Measurements from ENCODE around the gene CUBN.

DNA sequence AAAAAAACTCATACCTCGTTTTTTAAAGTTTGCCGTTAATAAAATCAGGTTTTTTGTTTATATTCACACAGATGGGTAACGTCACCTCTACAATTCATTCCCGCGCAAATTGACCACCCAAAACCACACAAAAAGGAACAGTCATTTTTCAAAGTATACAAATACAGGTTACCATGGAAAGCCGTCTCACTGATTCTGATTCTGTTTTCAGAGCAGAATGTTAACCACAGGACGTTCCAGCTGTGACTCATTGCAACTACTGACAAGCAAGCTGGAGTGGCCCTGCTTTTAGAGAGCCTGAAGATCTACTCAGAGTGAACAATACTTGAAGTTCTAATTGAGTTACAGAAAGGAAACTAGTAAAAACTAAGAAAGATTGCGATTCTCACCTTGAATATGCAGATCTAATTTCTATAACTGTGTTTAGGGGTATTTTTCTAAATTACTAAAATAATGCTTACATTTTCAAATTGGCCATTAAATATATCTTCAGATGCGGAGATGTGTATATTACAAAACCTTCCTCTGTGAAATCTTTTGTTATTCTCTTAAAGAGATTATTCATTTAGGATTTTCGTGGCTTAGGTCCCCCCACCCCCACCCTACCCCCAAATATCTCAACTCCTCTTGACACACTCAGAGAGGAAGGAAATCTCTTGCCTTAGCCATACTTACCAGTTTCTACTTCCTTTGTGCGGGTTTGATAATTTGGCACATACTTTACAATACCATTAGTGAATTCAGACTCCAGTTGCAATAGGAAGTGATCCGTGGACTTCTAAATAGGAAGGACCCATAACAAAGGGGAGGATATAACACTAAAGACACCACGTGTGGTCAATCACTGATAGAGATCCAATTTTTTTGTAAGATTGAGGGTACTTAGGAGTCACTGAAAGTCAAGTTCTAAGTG is 106.0 kb downstream of the CUBN start:
- no peak for TF ChIP-seq ZNF280C (tag by site-specific recombination; IDR thresholded peaks at IDR 0.05)
- TF ChIP-seq, protein P1, sequence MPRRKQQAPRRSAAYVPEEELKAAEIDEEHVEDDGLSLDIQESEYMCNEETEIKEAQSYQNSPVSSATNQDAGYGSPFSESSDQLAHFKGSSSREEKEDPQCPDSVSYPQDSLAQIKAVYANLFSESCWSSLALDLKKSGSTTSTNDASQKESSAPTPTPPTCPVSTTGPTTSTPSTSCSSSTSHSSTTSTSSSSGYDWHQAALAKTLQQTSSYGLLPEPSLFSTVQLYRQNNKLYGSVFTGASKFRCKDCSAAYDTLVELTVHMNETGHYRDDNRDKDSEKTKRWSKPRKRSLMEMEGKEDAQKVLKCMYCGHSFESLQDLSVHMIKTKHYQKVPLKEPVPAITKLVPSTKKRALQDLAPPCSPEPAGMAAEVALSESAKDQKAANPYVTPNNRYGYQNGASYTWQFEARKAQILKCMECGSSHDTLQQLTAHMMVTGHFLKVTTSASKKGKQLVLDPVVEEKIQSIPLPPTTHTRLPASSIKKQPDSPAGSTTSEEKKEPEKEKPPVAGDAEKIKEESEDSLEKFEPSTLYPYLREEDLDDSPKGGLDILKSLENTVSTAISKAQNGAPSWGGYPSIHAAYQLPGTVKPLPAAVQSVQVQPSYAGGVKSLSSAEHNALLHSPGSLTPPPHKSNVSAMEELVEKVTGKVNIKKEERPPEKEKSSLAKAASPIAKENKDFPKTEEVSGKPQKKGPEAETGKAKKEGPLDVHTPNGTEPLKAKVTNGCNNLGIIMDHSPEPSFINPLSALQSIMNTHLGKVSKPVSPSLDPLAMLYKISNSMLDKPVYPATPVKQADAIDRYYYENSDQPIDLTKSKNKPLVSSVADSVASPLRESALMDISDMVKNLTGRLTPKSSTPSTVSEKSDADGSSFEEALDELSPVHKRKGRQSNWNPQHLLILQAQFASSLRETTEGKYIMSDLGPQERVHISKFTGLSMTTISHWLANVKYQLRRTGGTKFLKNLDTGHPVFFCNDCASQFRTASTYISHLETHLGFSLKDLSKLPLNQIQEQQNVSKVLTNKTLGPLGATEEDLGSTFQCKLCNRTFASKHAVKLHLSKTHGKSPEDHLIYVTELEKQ (tag by site-specific recombination; IDR thresholded peaks at IDR 0.05; ENCODE audit: borderline replicate concordance) = no peak
- no peak for TF ChIP-seq ZNF18 (tag by site-specific recombination; IDR thresholded peaks at IDR 0.05)
- TF ChIP-seq, protein P2, sequence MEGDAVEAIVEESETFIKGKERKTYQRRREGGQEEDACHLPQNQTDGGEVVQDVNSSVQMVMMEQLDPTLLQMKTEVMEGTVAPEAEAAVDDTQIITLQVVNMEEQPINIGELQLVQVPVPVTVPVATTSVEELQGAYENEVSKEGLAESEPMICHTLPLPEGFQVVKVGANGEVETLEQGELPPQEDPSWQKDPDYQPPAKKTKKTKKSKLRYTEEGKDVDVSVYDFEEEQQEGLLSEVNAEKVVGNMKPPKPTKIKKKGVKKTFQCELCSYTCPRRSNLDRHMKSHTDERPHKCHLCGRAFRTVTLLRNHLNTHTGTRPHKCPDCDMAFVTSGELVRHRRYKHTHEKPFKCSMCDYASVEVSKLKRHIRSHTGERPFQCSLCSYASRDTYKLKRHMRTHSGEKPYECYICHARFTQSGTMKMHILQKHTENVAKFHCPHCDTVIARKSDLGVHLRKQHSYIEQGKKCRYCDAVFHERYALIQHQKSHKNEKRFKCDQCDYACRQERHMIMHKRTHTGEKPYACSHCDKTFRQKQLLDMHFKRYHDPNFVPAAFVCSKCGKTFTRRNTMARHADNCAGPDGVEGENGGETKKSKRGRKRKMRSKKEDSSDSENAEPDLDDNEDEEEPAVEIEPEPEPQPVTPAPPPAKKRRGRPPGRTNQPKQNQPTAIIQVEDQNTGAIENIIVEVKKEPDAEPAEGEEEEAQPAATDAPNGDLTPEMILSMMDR (tag by site-specific recombination; IDR thresholded peaks at IDR 0.05) = no peak
- no peak for TF ChIP-seq ZNF19 (tag by site-specific recombination; IDR thresholded peaks at IDR 0.05; ENCODE audit: low read depth)
- TF ChIP-seq ZNF473 (tag by site-specific recombination; IDR thresholded peaks at IDR 0.05) = no peak
- no peak for TF ChIP-seq ZNF175 (tag by site-specific recombination; IDR thresholded peaks at IDR 0.05)
- no peak for TF ChIP-seq ZNF426 (tag by site-specific recombination; IDR thresholded peaks at IDR 0.05)
- no peak for TF ChIP-seq ZBTB26 (tag by site-specific recombination; optimal IDR thresholded peaks at IDR 0.05)
- no peak for TF ChIP-seq SP2 (tag by site-specific recombination; IDR thresholded peaks at IDR 0.05)
- TF ChIP-seq ZNF514 (tag by site-specific recombination; IDR thresholded peaks at IDR 0.05) = no peak
- no peak for TF ChIP-seq ZNF521 (tag by site-specific recombination; IDR thresholded peaks at IDR 0.05)
- TF ChIP-seq ZNF391 (tag by site-specific recombination; IDR thresholded peaks at IDR 0.05; ENCODE audit: borderline replicate concordance, low read depth) = no peak
- TF ChIP-seq, protein P3, sequence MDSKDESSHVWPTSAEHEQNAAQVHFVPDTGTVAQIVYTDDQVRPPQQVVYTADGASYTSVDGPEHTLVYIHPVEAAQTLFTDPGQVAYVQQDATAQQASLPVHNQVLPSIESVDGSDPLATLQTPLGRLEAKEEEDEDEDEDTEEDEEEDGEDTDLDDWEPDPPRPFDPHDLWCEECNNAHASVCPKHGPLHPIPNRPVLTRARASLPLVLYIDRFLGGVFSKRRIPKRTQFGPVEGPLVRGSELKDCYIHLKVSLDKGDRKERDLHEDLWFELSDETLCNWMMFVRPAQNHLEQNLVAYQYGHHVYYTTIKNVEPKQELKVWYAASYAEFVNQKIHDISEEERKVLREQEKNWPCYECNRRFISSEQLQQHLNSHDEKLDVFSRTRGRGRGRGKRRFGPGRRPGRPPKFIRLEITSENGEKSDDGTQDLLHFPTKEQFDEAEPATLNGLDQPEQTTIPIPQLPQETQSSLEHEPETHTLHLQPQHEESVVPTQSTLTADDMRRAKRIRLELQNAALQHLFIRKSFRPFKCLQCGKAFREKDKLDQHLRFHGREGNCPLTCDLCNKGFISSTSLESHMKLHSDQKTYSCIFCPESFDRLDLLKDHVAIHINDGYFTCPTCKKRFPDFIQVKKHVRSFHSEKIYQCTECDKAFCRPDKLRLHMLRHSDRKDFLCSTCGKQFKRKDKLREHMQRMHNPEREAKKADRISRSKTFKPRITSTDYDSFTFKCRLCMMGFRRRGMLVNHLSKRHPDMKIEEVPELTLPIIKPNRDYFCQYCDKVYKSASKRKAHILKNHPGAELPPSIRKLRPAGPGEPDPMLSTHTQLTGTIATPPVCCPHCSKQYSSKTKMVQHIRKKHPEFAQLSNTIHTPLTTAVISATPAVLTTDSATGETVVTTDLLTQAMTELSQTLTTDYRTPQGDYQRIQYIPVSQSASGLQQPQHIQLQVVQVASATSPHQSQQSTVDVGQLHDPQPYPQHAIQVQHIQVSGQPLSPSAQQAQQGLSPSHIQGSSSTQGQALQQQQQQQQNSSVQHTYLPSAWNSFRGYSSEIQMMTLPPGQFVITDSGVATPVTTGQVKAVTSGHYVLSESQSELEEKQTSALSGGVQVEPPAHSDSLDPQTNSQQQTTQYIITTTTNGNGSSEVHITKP (tag by site-specific recombination; IDR thresholded peaks at IDR 0.05) = no peak
